DMS 273 (cell line): ENCODE measurements around the gene PPP1R10.

Source experiments
- DNase-seq: peaks from one replicate; lab custom pipeline; 2025; ENCODE audit not compliant: unreplicated experiment; lab: John Stamatoyannopoulos, UW

The PPP1R10 gene

DNA sequence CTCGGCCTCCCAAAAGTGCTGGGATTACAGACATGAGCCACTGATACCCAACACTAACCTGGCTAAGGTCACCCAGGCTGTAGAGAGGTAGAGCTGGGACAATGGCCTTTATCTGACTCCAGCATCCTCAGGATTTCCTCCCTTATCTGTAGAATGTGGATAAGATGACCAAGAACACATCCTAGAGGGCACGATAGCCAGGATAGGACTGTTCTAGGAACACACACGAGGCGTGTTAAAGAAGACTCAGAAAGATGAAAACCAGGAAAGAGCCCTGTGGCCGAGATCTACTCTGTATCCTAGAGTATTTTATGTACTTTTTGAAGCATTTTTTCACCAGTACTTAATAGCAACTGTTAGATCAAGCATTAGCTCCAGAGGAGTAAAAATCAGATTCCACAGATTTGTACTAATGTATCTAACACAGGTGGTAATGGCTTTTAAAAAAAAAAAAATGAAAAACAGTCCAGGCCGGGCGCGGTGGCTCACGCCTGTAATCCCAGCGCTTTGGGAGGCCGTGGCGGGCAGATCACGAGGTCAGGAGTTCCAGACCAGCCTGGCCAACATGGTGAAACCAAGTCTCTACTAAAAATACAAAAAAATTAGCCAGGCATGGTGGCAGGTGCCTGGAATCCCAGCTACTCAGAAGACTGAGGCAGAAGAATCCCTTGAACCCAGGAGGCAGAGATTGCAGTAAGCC is 17.3 kb downstream of the PPP1R10 start:
- DNase-seq, result no peak

DNA sequence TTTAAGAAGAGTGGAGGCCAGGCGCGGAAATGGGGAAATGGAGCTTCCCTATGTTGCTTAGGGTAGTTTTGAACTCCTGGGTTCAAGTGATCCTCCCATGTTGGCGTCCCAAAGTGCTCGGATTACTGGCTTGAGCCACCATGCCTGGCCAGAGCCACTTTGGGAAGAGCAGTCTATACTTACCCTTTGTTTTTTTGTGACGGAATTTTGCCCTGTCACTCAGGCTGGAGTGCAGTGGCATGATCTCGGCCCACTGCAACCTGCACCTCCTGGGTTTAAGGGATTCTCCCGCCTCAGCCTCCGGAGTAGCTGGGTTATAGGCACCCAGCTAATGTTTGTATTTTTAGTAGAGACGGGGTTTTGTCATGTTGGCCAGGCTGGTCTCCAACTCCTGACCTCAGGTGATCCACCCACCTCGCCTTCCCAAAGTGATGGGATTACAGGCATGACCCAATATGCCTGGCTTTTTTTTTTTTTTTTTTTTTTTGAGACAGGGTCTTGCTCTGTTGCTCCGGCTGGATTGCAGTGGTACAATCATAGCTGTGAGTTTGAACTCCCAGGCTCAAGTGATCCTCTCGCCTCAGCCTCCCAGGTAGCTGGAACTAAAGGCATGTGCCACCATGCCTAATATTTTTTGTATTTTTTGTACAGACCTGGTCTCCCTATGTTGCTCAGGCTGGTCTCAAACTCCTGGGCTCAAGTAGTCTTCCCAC is 18.0 kb downstream of the PPP1R10 start:
- no peak for DNase-seq

GRCh38 chr6:30597315-30598144 is 19.5 kb downstream of the PPP1R10 start:
- DNase-seq, result peak; percentile 92

DNA sequence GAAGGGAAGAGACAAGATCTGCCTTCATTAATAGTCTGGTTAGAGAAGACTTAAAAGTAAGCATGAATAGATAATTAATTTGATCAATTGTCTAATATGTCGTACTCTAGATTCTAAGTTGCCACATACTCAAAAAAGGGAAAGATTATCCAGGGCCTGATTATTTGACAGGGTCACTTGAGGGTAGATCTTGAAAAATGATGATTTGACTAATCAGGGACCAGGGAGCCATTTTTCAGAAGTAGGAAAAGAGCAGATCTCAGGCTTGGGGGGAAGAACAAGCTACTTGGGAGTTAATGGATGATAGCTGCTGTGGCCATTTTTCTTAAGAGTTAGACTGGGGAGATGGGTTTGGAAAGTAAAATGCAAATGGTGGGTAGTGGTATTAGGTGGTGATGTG is 24.8 kb downstream of the PPP1R10 start:
- no peak for DNase-seq

- no peak for DNase-seq
These were observed 26.0 kb downstream of the PPP1R10 start for GRCh38 chr6:30591008-30591407.

GRCh38 chr6:30590509-30590908 is 26.5 kb downstream of the PPP1R10 start:
- no peak for DNase-seq

DNA sequence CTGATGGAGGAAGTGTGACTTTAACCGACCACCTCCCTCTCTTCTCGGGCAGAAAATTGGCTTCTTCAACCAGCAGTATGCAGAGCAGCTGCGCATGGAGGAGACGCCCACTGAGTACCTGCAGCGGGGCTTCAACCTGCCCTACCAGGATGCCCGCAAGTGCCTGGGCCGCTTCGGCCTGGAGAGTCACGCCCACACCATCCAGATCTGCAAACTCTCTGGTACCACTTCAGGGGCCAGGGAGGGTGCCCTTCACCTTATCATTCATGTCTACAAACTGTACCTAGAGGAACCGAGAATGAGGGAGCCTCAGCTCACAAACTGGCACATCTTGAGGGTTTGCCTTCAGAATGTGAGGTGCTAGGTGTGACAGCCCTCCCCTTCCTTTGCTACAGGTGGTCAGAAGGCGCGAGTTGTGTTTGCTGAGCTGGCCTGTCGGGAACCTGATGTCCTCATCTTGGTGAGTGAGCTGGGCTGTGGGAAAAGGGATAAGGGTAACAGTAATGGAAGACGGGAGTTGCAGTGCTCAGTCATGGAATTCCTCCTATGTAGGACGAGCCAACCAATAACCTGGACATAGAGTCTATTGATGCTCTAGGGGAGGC is 27.2 kb downstream of the PPP1R10 start:
- DNase-seq, result no peak

DNA sequence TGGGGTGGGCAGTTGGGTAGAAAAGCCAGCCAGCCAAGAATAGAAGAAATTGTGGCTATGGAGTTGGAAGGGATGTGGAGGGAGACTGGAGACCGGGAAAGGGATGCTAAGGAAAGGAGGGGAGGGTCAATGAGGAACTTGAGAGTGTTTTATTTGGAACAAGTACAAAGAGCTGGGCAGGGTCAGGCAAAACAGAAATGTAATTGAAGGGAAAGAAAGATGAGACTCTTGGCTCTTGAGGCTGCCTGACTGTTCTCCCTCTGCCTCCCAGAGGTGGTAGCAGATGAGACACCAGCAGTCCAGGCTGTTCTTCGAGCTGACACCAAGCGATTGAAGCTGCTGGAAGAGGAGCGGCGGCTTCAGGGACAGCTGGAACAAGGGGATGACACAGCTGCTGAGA is 33.1 kb downstream of the PPP1R10 start:
- DNase-seq, result no peak

DNA sequence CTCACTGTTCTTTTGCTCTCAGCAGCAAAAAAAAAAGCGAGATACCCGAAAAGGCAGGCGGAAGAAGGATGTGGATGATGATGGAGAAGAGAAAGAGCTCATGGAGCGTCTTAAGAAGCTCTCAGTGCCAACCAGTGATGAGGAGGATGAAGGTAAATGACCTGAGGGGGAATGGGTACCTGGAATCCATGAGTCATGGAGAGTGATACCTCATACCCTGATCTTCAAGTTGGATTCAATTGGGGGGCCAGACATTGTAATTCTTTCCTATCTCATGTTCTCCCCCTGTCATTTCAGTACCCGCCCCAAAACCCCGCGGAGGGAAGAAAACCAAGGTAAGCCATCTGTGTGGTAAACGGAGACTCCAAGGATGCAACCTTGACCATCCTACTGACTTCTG is 39.0 kb downstream of the PPP1R10 start:
- DNase-seq, result no peak

- DNase-seq, result no peak
These were observed 43.9 kb downstream of the PPP1R10 start for GRCh38 chr6:30573113-30573512.

DNA sequence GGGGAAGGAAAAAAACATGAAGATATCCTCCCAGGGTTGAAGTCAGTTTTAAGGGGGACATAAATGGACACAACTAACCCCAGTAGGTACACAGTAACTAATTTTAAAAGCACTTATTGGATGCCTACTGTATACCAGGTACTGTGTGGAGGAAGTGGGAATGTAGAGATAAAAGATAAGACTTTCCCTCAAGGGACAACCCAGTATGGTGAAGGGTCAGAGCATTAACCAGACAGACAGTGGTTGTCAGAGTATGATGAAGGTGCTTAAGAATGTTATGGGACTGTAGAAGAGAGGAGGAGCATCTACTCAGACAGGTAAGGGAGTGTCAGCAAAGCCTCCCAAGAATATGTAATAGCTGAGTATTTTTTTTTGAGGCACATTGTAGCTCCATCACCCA is 44.9 kb downstream of the PPP1R10 start:
- no peak for DNase-seq

DNA sequence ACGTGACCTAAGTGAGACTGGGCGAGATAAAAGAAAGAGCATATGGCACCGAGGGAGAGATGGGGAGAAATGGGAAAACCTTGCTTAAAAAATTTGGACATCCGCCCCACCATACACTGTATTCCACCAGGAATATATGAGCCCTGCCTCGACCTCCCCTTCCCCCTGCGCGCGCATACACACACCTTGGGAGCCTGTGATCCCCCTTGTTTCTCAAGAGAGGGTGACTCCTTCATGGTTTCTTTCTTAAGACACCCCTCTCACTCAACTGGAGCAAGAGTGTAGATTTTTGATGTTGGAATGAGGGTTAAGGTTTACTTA is 45.3 kb downstream of the PPP1R10 start:
- no peak for DNase-seq

DNA sequence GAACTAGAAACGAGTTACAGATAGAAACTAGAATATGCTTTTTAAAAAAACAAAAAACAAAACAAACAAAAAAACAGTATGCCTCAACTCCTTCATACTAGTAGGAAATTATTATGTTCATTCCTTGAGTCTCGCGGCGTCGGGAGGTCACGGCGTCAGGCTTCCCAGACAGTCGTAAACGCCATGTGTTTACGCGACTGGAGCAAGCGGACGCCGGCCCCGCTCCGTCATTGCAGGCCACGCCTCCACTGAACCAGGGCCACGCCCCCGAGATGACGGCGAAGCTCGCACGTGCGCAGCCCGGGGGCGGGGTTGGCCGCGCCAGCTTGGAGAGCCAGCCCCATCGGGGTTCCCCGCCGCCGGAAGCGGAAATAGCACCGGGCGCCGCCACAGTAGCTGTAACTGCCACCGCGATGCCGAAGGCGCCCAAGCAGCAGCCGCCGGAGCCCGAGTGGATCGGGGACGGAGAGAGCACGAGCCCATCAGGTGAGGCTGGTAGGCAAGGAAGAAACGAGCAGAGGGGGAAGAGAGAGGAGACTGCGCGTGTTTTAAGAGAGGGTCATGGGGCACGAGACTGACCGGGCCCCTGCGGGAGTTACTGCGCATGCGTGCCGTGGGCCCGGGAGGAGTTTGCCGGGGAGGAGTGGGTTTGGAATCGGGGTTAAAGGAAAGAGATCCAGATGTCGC is 45.8 kb downstream of the PPP1R10 start, which contains the start of gene ABCF1:
TSS of gene ABCF1 (plus strand) at position 368 of the 687 bp plus-strand sequence. CDS start at position 414, 46 bp downstream.
- DNase-seq, result peak; percentile 99

DNA sequence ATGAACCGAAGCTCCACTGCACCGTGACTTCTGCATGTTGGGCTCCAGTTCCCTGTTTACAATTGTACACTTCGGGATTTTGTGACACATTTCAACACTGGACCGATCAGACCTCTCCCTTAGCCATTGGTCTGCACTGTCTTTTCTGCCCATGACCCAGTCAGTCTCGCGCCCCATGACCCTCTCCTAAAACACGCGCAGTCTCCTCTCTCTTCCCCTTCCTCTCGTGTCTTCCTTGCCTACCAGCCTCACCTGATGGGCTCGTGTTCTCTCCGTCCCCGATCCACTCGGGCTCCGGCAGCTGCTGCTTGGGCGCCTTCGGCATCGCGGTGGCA is 46.3 kb downstream of the PPP1R10 start:
- DNase-seq, result no peak

DNA sequence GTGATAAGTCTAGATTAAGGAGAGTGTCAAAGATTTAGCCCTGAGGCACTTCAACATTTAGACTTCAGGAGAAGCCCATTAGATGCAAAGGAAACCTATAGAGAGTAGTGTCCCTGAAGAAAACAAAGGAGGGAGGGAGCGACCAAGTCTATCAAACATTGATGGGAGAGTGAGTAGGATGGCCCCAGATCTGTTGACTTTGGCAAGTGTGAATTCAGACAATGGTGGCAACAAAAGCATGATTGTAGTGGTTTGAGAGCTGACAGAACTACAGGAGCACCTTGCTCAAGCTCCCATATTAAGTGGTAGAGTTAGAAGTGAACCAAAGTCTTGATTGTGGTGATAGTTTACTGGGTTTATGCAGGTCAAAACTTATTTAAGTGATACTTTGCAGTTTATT is 46.8 kb downstream of the PPP1R10 start:
- DNase-seq, result no peak

DNA sequence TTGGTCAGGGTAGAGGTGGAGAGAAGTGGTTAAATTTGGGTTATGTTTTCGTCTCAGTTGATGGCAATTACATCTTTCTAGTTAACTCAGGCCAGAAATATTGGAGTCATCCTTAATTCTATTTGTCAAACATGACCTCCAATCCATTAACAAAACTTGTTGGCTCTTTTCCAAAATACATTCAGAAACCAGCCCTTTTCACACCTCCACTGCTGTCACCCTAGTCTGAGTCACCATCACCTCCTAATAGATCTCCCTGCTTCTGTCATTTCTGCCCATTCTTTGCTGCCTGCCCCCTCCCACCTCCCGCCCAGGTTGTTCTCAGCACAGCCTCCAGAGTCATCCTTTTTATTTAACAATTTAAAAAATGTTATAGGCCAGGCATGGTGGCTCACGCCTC is 48.8 kb downstream of the PPP1R10 start:
- DNase-seq, result no peak

DNA sequence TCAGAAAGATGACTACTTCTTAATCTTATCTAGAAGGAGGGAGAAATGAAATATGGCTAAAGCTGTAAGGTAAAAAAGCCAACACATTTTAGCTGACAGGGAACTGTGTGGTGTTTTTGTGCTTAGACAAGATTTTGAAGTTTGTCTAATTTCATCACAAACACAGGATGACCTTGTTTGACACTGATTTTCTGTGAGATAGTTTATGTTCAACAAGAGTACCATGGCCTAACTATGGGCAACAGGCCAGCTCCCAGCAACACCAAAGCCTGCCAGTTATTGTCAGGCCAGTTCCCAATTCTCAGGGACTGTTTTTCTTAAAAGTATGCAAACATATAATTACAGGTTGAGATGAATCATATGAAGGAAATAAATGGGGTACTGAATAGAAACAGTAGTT is 51.3 kb downstream of the PPP1R10 start:
- DNase-seq, result no peak

GRCh38 chr6:30564114-30564513 is 52.9 kb downstream of the PPP1R10 start:
- DNase-seq, result no peak

GRCh38 chr6:30562470-30563425 is 54.3 kb downstream of the PPP1R10 start:
- no peak for DNase-seq

DNA sequence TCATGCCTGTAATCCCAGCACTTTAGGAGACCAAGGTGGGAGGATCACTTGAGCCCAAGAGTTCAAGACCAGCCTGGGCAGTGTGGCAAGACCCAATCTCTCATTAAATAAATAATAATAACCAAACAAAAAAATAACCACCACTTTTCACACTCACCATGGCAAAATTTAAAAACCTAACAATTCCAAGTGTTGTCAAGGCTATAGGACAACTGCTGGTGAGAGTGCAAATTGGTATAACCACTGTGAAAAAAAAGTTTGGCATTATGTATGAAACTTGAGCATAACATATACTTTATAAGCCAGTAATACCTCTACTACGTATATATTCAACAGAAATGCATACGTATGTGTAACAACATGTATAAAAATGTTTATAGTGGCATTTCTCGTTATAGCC is 56.1 kb downstream of the PPP1R10 start:
- DNase-seq, result no peak
